ENCODE measurements around the gene INPP5D.
"Not testable (repeated sequence)": the region's sequence is repeated elsewhere in the genome, so short reads cannot be mapped to it uniquely, and the experiment has no call there.

The INPP5D gene

DNA sequence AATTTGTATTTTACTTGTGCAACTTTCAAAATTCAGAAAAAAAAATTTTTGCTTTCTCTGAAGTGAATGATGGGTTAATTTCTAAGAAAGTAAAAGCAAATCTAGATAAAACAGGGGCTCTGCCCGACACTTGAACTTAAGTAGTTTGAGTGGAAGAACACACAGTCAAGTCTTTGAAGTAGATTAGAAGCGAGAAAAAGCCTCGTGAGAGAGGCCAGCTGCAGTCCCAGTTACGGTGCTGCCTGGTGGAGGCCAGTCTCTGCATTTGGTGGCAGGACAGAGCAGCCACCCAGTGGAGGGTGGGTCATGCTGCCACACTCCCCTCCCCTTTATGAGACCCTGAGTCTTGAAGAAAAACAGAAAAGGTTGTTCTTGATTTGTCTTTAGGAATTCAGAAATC is 81.8 kb downstream of the INPP5D start:
- no peak for DNase-seq (ENCODE audit: low read depth in 3 of 3)

DNA sequence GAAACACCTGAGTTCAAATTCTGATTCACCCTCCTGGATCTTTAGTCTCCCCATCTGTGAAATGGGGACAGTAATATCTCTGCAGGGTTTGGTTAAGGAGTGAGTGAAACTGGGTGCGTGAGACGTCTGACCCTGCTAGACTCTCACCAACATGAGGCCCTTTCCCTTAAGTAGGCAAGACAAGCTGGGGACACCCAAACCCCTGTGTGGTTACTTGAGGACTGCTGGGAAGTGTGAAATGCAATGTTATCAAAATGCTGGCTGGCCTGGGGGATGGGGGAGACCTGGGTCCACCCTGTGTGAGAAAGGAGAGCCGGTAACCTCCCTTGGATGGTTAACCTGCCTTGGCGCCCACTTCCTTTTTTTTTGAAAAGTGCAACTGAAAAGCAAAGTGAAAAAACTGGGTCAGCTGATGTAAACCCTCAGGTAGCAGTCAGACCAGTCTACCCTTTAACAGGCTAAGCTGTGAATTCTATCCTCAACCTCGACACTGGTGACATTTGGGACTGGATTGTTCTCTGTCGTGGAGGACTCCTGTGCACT is 82.3 kb downstream of the INPP5D start:
- no peak for DNase-seq (ENCODE audit: low read depth in 3 of 3)

DNA sequence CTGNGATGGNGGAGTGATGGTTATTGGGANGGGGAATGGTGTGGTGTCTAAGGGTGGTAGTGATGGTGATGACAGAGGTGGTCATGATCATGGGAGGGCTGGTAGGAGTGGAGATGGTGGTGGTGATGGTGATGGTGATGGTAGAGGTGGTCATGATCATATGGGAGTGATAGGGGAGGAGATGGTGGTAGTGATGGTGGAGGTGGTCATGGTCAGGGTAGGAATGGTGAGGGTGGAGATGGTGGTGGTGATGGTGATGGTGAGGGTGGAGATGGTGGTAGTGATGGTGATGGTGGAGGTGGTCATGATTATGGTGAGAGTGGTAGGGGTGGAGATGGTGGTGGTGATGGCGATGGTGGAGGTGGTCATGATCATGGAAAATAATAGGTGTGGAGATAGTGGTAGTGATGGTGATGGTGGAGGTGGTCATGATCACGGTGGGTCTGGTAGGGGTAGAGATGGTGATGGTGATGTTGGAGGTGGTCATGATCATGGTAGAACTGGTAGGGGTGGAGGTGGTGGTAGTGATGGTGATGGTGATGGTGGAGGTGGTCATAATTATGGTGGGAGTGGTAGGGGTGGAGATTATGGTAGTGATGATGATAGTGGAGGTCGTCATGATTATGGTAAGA is 83.7 kb downstream of the INPP5D start:
- DNase-seq (ENCODE audit: low read depth in 3 of 3) = no peak

DNA sequence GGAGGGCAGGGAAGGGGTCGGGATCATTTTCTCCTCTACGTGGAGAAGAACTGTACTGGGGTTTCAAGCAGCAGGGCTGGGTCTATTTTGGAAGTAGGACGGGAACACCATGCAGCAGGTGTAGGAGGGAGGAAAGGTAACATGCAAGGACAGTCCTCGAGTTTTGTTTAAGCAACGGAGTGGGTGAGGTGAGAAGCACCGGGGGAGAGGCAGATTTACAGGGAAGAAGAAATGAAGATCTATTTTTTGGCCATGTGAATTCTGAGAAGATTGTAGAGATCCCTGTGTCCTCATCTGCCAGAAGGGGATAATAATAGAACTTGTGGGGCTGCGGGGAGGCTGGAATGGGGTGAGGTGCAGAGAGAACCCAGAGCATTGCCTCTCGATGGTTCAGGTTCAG is 85.6 kb downstream of the INPP5D start:
- no peak for DNase-seq (ENCODE audit: low read depth in 3 of 3)

DNA sequence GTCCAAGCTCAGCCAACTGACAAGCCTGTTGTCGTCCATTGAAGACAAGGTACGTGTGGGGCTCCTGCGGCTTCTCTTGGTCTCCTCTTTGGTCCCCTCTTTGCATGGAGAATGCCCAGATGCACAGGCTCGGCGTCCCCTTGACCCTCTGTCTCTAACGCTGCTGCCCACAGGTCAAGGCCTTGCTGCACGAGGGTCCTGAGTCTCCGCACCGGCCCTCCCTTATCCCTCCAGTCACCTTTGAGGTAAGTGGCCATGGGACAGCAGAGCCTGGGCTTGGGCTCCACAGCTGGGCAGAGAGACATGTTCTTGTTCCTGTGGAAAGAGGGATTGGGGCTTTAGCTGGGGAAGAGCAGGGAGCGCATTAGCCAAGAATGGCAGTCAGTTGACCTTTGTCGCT is 86.1 kb downstream of the INPP5D start:
- DNase-seq (ENCODE audit: low read depth in 3 of 3) = no peak

GRCh38 chr2:233147136-233147828 is 87.1 kb downstream of the INPP5D start:
- no peak for DNase-seq (ENCODE audit: low read depth in 3 of 3)

GRCh38 chr2:233147829-233148167 is 87.7 kb downstream of the INPP5D start:
- DNase-seq (ENCODE audit: low read depth in 3 of 3) = no peak

- no peak for DNase-seq (ENCODE audit: low read depth in 3 of 3)
Observed at GRCh38 chr2:233148354-233148753, 88.2 kb downstream of the INPP5D start.

DNA sequence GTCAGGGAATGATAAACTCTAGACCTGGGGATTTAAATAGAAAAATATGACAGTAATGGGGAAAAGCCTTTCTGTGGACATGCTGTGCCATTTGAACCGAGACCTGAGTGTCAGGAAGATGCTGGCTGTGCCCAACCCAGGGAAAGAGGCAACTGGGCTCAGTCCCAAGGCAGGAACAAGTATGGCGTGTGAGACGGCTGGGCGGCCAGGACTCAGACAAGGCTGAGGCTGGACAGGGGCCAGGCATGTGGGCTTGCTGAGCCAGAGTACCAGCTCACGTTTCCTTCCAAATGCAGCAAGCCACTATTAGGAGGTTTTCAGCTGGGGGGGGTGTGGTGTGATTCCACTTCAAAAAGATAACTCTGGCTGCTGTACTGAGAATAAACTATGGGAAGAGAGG is 92.4 kb downstream of the INPP5D start:
- no peak for DNase-seq (ENCODE audit: low read depth in 3 of 3)

DNA sequence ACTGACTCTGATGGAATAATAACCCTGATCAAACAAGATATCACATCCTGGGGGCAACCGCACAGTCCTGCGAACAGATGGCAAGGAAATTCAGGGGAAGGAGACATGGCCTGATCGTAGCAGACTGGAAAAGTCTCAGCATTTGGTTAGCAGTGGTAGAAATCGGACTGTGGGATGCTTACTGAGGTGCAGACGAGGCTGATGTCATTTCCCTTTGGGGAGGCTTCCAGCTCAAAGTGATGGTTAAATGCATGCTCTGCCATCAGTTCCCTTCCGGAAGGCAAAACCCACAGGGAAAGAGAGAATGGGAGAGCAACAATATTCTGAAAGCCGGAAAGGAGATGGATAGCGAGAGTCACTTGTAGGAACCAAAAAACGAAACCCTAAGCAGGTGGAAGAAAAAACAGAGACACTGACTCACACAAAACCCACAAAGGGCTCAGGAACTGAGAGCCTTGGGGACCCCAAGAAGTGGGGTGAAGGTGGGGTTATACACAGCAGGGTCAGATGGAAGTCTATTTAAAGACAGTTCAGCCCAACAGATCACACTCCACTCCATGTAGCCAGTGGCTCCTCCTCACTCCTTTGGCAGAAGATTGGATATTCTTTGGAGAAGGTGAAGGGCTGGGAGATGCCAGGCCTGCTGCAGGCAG is 93.1 kb downstream of the INPP5D start:
- no peak for DNase-seq (ENCODE audit: low read depth in 3 of 3)

DNA sequence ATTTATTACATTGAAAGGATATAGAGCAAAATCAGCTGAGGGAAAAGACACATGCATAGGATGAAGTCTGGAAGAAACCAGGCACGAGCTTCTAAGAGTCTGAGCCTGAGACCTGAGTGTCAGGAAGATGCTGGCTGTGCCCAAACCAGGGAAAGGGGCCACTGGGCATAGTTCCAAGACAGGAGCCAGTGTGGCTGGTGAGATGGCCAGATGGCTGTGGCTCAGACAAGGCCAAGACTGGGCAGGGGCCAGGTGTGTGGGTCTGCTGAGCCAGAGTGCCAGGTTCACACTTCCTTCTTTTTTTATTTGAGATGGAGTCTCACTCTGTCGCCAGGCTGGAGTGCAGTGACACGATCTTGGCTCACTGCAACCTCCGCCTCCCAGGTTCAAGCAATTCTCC is 95.9 kb downstream of the INPP5D start:
- DNase-seq (ENCODE audit: low read depth in 3 of 3) = no peak

GRCh38 chr2:233156461-233156860 is 96.3 kb downstream of the INPP5D start:
- DNase-seq (ENCODE audit: low read depth in 3 of 3) = not testable (repeated sequence)

DNA sequence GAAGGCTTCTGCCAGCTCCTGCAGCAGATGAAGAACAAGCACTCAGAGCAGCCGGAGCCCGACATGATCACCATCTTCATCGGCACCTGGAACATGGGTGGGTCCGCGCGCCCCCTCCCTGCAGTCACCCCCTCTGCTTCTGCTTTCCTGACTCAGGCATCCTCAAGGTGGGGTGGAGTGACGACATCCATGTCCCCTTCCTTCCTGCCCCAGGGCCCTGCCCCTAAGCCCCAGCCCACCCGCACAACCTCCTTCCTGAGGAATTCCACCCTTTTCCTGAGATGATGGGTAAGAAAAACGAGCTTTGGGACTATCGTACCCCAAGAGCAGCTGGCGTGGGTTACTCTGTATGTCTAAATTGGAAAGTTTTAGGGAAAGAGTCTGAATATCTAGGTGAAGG is 101.6 kb downstream of the INPP5D start:
- no peak for DNase-seq (ENCODE audit: low read depth in 3 of 3)

GRCh38 chr2:233162770-233163169 is 102.6 kb downstream of the INPP5D start:
- no peak for DNase-seq (ENCODE audit: low read depth in 3 of 3)

- no peak for DNase-seq (ENCODE audit: low read depth in 3 of 3)
Observed at GRCh38 chr2:233163486-233164103, 103.5 kb downstream of the INPP5D start.

DNA sequence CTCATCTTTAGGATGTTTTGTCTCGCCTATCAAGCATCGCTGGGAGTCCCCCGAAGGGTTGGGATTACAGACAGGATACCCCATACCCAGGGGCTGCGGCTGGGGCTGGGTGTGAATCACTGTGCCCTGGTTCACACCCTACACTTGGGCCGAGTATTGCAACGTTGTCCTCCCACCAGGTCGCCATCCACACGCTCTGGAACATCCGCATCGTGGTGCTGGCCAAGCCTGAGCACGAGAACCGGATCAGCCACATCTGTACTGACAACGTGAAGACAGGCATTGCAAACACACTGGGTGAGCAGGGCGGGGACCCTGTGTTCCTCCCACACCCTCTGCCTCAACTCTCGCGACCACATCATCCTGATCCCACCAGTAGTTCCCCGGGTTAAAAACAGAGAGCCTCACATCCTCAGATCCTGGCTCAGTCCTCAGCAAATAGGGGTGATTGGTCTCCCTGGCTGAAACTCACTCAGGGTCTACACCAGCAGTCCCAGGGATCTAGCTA is 104.0 kb downstream of the INPP5D start:
- no peak for DNase-seq (ENCODE audit: low read depth in 3 of 3)

DNA sequence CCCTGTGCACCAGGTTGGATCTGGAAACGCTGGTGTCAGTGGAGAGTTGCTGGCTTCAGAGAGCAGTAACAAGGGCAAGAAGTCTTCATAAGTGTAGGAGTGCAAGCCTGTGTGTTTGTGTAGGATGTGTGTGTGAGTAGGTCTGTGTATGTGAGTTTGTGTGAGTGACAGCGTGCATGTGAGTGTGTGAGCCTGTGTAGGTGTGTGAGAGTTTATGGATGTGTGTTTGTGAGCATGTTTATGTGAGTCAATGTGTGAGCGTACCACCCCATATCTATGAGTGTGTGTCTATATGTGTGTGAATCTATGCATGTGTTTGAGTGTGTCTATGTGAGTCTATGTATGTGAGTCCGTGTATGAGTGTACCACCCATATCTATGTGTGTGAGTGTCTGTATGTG is 104.8 kb downstream of the INPP5D start:
- DNase-seq (ENCODE audit: low read depth in 3 of 3) = no peak

- DNase-seq (ENCODE audit: low read depth in 3 of 3) = no peak
Observed at GRCh38 chr2:233165543-233165894, 105.4 kb downstream of the INPP5D start.

- DNase-seq (ENCODE audit: low read depth in 3 of 3) = peak in 1 of 3 donors; percentile 8
Observed at GRCh38 chr2:233165895-233166661, 105.9 kb downstream of the INPP5D start.

DNA sequence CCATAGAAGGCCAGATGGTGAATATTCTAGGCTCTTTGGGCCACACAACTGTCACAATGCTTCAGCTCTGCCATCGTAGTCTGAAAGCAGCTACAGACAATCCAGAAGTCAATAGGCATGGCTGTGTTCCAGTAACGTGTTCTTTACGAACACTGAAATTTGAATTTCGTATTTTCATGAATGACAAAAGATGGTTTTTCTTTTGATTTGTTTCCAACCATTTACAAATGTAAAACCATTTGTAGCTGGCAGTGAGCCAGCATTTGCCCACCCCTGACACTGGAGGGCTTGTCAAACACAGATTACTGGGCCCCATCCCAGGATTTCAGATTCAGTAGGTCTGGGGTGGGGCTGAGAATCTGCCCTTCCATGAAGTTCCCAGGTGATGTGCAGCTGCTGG is 108.3 kb downstream of the INPP5D start:
- no peak for DNase-seq (ENCODE audit: low read depth in 3 of 3)

- no peak for DNase-seq (ENCODE audit: low read depth in 3 of 3)
Observed at GRCh38 chr2:233168919-233169318, 108.8 kb downstream of the INPP5D start.

- DNase-seq (ENCODE audit: low read depth in 3 of 3) = no peak
Observed at GRCh38 chr2:233171344-233171743, 111.2 kb downstream of the INPP5D start.

Data from stimulated activated CD4-positive, alpha-beta T cell treated with anti-CD3 and anti-CD28 coated beads, TNF-alpha, amount 100 ng/mL, for 48 hours (primary cell).